SJSA1 (cell line): ENCODE measurements around the gene CHMP1A. TPM values are rescaled to one million over a fixed set of nuclear protein-coding genes. Genes with fewer than 3 reads are reported as not detected.

Experiments
- DNase-seq, 2 experiments: peaks; one replicate each; pipeline ENCODE4 v3.0.0-alpha.2; 2015 to 2020; ENCODE audit warnings: low spot score in 2 of 2, low read depth in 1 of 2
- H3K27ac ChIP-seq: fragments of 250-450 bp; sonication (Bioruptor Pico); 2 replicates; pipeline ENCODE4 v1.5.1; 2020; ENCODE audit warnings: mild to moderate bottlenecking, moderate library complexity
- H3K27me3 ChIP-seq: fragments of 250-450 bp; sonication (Bioruptor Pico); replicated peaks from 2 replicates; pipeline ENCODE4 v1.5.1; 2020; ENCODE audit warnings: mild to moderate bottlenecking, moderate library complexity
- H3K36me3 ChIP-seq: fragments of 250-450 bp; sonication (Bioruptor Pico); 2 replicates; pipeline ENCODE4 v1.5.1; 2020; ENCODE audit warnings: mild to moderate bottlenecking
- H3K4me1 ChIP-seq: fragments of 250-450 bp; sonication (Bioruptor Pico); replicated peaks from 2 replicates; pipeline ENCODE4 v1.6.1; 2021; ENCODE audit warnings: mild to moderate bottlenecking
- H3K4me3 ChIP-seq: fragments of 250-450 bp; sonication (Bioruptor Pico); 2 replicates; pipeline ENCODE4 v1.5.1; 2020; ENCODE audit warnings: mild to moderate bottlenecking
- H3K9me3 ChIP-seq: fragments of 250-450 bp; sonication (Bioruptor Pico); replicated peaks from 2 replicates; pipeline ENCODE4 v1.5.1; 2020; ENCODE audit warnings: mild to moderate bottlenecking
- total RNA-seq: library from RNA; depleted of rRNA; stranded (reverse); fragments of >200 nt; shearing (Covaris generic); gene quantifications from 2 replicates; pipeline ENCODE4 v1.2.3, GENCODE V29; 2014

Gene CHMP1A
- total RNA-seq, 1 experiment from 2014 or later: 91.1 TPM

GRCh38 chr16:89660146-89660545, 2.6 kb upstream of the CHMP1A start:
- Histone ChIP-seq H3K9me3 (no peaks in the 10 kb centered on the region), H3K27me3 (no peaks in the 10 kb centered on the region), H3K4me3 (no peak overlapping the region), H3K4me1 (peaks cover 13% of the 10 kb centered on the region), H3K27ac (no peak overlapping the region), H3K36me3 (peaks cover 76% of the 10 kb centered on the region)
- DNase-seq: no peak

DNA sequence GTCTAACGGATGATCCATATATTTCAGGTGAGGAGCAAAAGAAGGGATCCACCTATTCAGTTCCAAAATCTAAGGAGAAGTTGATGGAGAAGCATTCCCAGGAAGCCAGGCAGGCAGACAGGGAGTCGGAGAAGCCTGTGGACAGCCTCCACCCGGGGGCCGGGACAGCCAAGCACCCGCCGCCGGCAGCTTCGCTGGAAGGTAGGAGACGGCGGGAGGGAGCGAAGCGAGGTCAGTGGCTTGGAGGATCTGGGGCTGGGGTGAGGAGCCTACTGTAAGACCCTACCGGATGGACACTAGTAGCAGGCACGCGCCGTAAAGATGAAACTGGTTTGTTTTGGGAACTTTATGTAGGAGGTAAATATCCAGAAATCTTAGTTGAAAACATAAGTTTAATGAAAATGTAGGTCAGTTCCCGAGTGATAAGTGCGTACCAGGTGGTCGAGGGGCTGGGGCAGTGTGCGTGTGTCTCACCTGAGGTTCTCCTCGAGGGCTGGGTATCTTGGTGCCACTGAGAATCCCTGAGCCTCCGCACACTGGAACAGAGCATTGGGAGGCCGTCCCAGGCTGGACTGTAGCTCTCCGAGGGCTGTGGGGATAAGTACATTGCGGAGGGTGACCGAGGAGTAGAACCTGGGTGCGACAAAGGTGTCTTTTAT, 842 bp upstream of the CHMP1A start:
- peak overlapping the region; percentile 91 for H3K4me3 ChIP-seq
- peaks cover 67% of the 10 kb centered on the region for H3K36me3 ChIP-seq
- peak in 1 of 2 experiments; percentile 60 for DNase-seq
- peaks cover 13% of the 10 kb centered on the region for H3K4me1 ChIP-seq
- H3K9me3 ChIP-seq: no peaks in the 10 kb centered on the region
- H3K27ac ChIP-seq: peak overlapping the region; percentile 63
- H3K27me3 ChIP-seq: no peaks in the 10 kb centered on the region

DNA sequence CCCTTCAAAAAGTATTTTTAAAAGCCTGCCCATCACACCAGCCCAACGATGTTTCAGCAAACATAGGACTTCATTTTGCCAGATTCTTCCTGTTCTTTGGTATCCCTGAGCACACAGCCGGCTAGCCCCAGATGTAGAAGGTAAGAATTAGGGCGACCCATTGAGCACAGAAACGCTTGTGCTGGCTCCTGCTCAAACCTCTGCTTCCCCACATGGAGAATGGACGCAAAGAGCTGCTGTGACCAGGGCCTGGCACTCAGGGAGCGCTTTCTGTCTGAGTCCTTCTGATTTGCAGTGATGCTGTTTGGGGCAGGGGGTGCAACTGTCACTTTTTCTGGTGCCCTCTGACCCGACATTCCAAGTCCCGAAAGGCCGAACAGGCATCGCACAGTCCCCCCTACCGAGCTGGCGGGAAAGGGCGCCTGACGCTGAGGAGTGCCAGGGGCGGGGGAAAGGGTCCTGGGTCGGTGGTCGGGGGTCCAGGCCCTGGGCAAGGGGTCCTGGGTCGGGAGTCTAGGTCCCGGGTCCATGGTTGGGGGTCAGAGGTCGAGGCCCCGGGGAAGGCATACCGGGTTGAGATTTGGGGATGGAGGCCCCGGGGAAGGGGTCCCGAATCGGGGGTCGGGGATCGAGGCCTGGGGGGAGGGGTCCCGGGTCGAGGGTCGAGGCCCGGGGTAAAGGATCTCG, 930 bp downstream of the CHMP1A start:
- peaks cover 61% of the 10 kb centered on the region for H3K36me3 ChIP-seq
- H3K27me3 ChIP-seq: no peaks in the 10 kb centered on the region
- peak overlapping the region; percentile 91 for H3K4me3 ChIP-seq
- H3K27ac ChIP-seq: no peak overlapping the region
- H3K4me1 ChIP-seq: peaks cover 13% of the 10 kb centered on the region
- DNase-seq: no peak
- H3K9me3 ChIP-seq: no peaks in the 10 kb centered on the region

GRCh38 chr16:89655062-89655643, 2.4 kb downstream of the CHMP1A start:
- no peak overlapping the region for H3K4me3 ChIP-seq
- peaks cover 13% of the 10 kb centered on the region for H3K4me1 ChIP-seq

GRCh38 chr16:89653656-89654295, 3.7 kb downstream of the CHMP1A start:
- Histone ChIP-seq H3K9me3 (no peaks in the 10 kb centered on the region), H3K27ac (no peak overlapping the region), H3K4me1 (peaks cover 11% of the 10 kb centered on the region), H3K4me3 (no peak overlapping the region), H3K27me3 (no peaks in the 10 kb centered on the region), H3K36me3 (peaks cover 52% of the 10 kb centered on the region)
- DNase-seq: no peak

More at GRCh38 chr16:89655062-89655643, 2.4 kb downstream of the CHMP1A start:
- Histone ChIP-seq H3K27ac (no peak overlapping the region), H3K27me3 (no peaks in the 10 kb centered on the region), H3K36me3 (peaks cover 61% of the 10 kb centered on the region), H3K9me3 (no peaks in the 10 kb centered on the region)
- no peak for DNase-seq

- Histone ChIP-seq H3K4me3 (no peak overlapping the region), H3K27ac (no peak overlapping the region), H3K9me3 (no peaks in the 10 kb centered on the region), H3K27me3 (no peaks in the 10 kb centered on the region), H3K36me3 (peaks cover 47% of the 10 kb centered on the region), H3K4me1 (peaks cover 6% of the 10 kb centered on the region)
- no peak for DNase-seq
These were observed 5.9 kb downstream of the CHMP1A start for GRCh38 chr16:89651584-89651983.

- H3K4me3 ChIP-seq: no peak overlapping the region
- H3K9me3 ChIP-seq: no peaks in the 10 kb centered on the region
- no peaks in the 10 kb centered on the region for H3K27me3 ChIP-seq
- DNase-seq: no peak
- no peaks in the 10 kb centered on the region for H3K4me1 ChIP-seq
- no peak overlapping the region for H3K27ac ChIP-seq
- peaks cover 53% of the 10 kb centered on the region for H3K36me3 ChIP-seq
These were observed 10.6 kb downstream of the CHMP1A start for GRCh38 chr16:89646906-89647305.

GRCh38 chr16:89646270-89646669, 11.2 kb downstream of the CHMP1A start:
- H3K27me3 ChIP-seq: no peaks in the 10 kb centered on the region

DNA sequence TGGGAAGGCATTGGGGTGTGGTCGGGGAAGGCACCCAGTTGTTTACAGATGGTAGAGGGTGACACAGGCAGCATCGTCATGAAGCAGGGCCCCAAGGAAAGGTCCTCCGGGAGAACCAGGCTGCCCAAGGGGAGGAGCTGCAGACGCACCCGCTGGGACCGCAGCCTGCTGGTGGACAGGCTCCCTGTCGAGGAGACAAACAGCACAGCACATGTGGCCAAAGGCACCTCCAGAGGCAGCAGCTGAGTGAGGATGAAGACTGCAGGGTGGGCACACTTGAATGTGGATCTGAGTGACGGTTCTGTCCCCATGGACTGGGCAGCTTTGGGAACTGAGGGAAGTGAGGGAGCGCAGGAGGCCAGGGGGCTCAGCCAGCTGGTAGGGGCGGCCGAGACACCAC, 12.4 kb downstream of the CHMP1A start:
- no peaks in the 10 kb centered on the region for H3K27me3 ChIP-seq

More at GRCh38 chr16:89646270-89646669, 11.2 kb downstream of the CHMP1A start:
- peaks cover 47% of the 10 kb centered on the region for H3K36me3 ChIP-seq
- no peaks in the 10 kb centered on the region for H3K4me1 ChIP-seq
- H3K4me3 ChIP-seq: no peak overlapping the region
- DNase-seq: no peak
- no peaks in the 10 kb centered on the region for H3K9me3 ChIP-seq
- H3K27ac ChIP-seq: no peak overlapping the region

GRCh38 chr16:89643769-89644300, 13.7 kb downstream of the CHMP1A start:
- no peak for DNase-seq
- Histone ChIP-seq H3K4me3 (no peak overlapping the region), H3K27me3 (no peaks in the 10 kb centered on the region), H3K36me3 (peaks cover 33% of the 10 kb centered on the region), H3K4me1 (no peaks in the 10 kb centered on the region), H3K9me3 (no peaks in the 10 kb centered on the region), H3K27ac (no peak overlapping the region)

More for the DNA sequence above, 12.4 kb downstream of the CHMP1A start:
- H3K27ac ChIP-seq: no peak overlapping the region
- peaks cover 35% of the 10 kb centered on the region for H3K36me3 ChIP-seq
- no peaks in the 10 kb centered on the region for H3K4me1 ChIP-seq
- no peak for DNase-seq
- H3K4me3 ChIP-seq: no peak overlapping the region
- no peaks in the 10 kb centered on the region for H3K9me3 ChIP-seq

GRCh38 chr16:89642574-89642973, 14.9 kb downstream of the CHMP1A start:
- H3K4me3 ChIP-seq: no peak overlapping the region
- no peaks in the 10 kb centered on the region for H3K27me3 ChIP-seq
- no peak overlapping the region for H3K27ac ChIP-seq
- peaks cover 33% of the 10 kb centered on the region for H3K36me3 ChIP-seq
- no peaks in the 10 kb centered on the region for H3K9me3 ChIP-seq
- DNase-seq: no peak
- no peaks in the 10 kb centered on the region for H3K4me1 ChIP-seq

GRCh38 chr16:89641458-89642119, 15.9 kb downstream of the CHMP1A start:
- DNase-seq: no peak
- no peak overlapping the region for H3K27ac ChIP-seq
- no peaks in the 10 kb centered on the region for H3K9me3 ChIP-seq
- H3K4me3 ChIP-seq: no peak overlapping the region
- no peaks in the 10 kb centered on the region for H3K27me3 ChIP-seq
- H3K36me3 ChIP-seq: peaks cover 27% of the 10 kb centered on the region
- H3K4me1 ChIP-seq: no peaks in the 10 kb centered on the region

GRCh38 chr16:89639385-89639784, 18.1 kb downstream of the CHMP1A start:
- H3K4me3 ChIP-seq: no peak overlapping the region
- no peak overlapping the region for H3K27ac ChIP-seq
- no peaks in the 10 kb centered on the region for H3K4me1 ChIP-seq
- H3K9me3 ChIP-seq: no peaks in the 10 kb centered on the region
- DNase-seq: no peak
- no peaks in the 10 kb centered on the region for H3K27me3 ChIP-seq
- H3K36me3 ChIP-seq: peaks cover 5% of the 10 kb centered on the region
